ENCODE measurements around the gene SORCS1. TPM values are rescaled to one million over a fixed set of nuclear protein-coding genes. Genes with fewer than 3 reads are reported as not detected.

The SORCS1 gene
- total RNA-seq, 1 experiment from 2014 or later, result 0.11 TPM

- no peaks in the 10 kb centered on the region for H3K36me3 ChIP-seq (ENCODE audit: low read depth, low read length)
- H3F3A ChIP-seq (ENCODE audit: low read length, unreplicated experiment), result no peaks in the 10 kb centered on the region
- H3K9me3 ChIP-seq (ENCODE audit: low read length), result no peaks in the 10 kb centered on the region
- H2AFZ ChIP-seq (ENCODE audit: low read length), result no peak overlapping the region
- H3K4me3 ChIP-seq (ENCODE audit: low read length), result no peak overlapping the region
- H3K27me3 ChIP-seq (ENCODE audit: low read length), result 0 out of 2 replicates have a peak, but pooled peaks cover 4% of the 10 kb centered on the region
- no peak overlapping the region for H3K27ac ChIP-seq (ENCODE audit: low read length)
- H3K79me2 ChIP-seq (ENCODE audit: low read length), result no peaks in the 10 kb centered on the region
- no peaks in the 10 kb centered on the region for H4K20me1 ChIP-seq (ENCODE audit: low read length)
- no peaks in the 10 kb centered on the region for H3K4me1 ChIP-seq (ENCODE audit: insufficient read depth, low read length)
- no TSS peak for BruUV-seq (replicated peaks)
- H3K9ac ChIP-seq (ENCODE audit: low read length), result no peak overlapping the region
- TF ChIP-seq, protein P1, sequence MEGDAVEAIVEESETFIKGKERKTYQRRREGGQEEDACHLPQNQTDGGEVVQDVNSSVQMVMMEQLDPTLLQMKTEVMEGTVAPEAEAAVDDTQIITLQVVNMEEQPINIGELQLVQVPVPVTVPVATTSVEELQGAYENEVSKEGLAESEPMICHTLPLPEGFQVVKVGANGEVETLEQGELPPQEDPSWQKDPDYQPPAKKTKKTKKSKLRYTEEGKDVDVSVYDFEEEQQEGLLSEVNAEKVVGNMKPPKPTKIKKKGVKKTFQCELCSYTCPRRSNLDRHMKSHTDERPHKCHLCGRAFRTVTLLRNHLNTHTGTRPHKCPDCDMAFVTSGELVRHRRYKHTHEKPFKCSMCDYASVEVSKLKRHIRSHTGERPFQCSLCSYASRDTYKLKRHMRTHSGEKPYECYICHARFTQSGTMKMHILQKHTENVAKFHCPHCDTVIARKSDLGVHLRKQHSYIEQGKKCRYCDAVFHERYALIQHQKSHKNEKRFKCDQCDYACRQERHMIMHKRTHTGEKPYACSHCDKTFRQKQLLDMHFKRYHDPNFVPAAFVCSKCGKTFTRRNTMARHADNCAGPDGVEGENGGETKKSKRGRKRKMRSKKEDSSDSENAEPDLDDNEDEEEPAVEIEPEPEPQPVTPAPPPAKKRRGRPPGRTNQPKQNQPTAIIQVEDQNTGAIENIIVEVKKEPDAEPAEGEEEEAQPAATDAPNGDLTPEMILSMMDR (conservative IDR thresholded peaks at IDR 0.05; ENCODE audit: low read depth, low read length), result no peak
- TF ChIP-seq EZH2phosphoT487 (IDR thresholded peaks at IDR 0.05; ENCODE audit: borderline replicate concordance, low read length), result no peak
- TF ChIP-seq EZH2 (IDR thresholded peaks at IDR 0.05; ENCODE audit: low read length, unreplicated experiment), result no peak
- ATAC-seq (no peak), DNase-seq (no peak)
- H3K9me2 ChIP-seq (replicated peaks; ENCODE audit: low read length), result no peaks in the 10 kb centered on the region
- ChIA-PET CTCF (no interaction called here), POLR2A (ENCODE audit: unreplicated experiment) (no interaction called here)
- intact Hi-C loops (cut with micrococcal nuclease), result no loop called here
- no peak overlapping the region for H3K4me2 ChIP-seq (ENCODE audit: low read length)
Observed at GRCh38 chr10:106941297-106942034, 223.0 kb downstream of the SORCS1 start.

DNA sequence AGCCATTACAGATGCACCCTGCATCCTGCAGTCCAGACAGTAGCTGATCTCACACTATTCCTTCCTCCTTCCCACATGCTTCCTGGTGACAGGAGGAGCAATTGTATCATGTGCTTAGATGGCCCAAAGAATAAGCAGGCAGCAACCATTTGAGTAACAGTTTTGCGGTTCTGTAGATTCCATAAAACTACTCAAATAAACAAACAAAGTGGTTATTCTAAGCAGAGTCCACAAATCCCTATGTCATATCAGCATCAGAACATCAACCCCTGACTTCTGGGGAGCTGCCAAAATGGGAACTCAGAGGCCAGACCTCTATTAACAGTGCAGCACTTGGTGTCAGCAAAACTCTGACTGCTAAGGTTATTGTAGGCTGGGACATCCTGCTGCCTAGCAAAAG lies 226.0 kb downstream of the SORCS1 start:
- no peaks in the 10 kb centered on the region for H3K9me3 ChIP-seq (ENCODE audit: low read length)
- no peak overlapping the region for H3K27ac ChIP-seq (ENCODE audit: low read length)
- POLR2A ChIA-PET (ENCODE audit: unreplicated experiment), result no interaction called here

More for the DNA sequence above, 226.0 kb downstream of the SORCS1 start:
- Histone ChIP-seq H3K36me3 (ENCODE audit: low read depth, low read length) (no peaks in the 10 kb centered on the region), H2AFZ (ENCODE audit: low read length) (no peak overlapping the region), H3K4me3 (ENCODE audit: low read length) (no peak overlapping the region), H3K27me3 (ENCODE audit: low read length) (0 out of 2 replicates have a peak, but pooled peaks cover 4% of the 10 kb centered on the region), H4K20me1 (ENCODE audit: low read length) (no peaks in the 10 kb centered on the region), H3K79me2 (ENCODE audit: low read length) (no peaks in the 10 kb centered on the region), H3K9me2 (replicated peaks; ENCODE audit: low read length) (no peaks in the 10 kb centered on the region), H3K9ac (ENCODE audit: low read length) (no peak overlapping the region), H3K4me1 (ENCODE audit: insufficient read depth, low read length) (no peaks in the 10 kb centered on the region), H3K4me2 (ENCODE audit: low read length) (no peak overlapping the region), H3F3A (ENCODE audit: low read length, unreplicated experiment) (no peaks in the 10 kb centered on the region)
- TF ChIP-seq, protein P1 (conservative IDR thresholded peaks at IDR 0.05; ENCODE audit: low read depth, low read length), result no peak
- TF ChIP-seq EZH2phosphoT487 (IDR thresholded peaks at IDR 0.05; ENCODE audit: borderline replicate concordance, low read length), result no peak
- TF ChIP-seq EZH2 (IDR thresholded peaks at IDR 0.05; ENCODE audit: low read length, unreplicated experiment), result no peak
- intact Hi-C loops (cut with micrococcal nuclease), result no loop called here
- DNase-seq (no peak), ATAC-seq (no peak)
- BruUV-seq (replicated peaks), result no TSS peak
- CTCF ChIA-PET, result no interaction called here
